ENCODE measurements around the gene HTD2.

- TF ChIP-seq FOSL2 (IDR thresholded peaks at IDR 0.05; ENCODE audit: borderline replicate concordance, low read depth) (no peak), GATA2 (CRISPR knock-in tag; IDR thresholded peaks at IDR 0.05) (no peak), CTCF (IDR thresholded peaks at IDR 0.05) (no peak), ELF1 (IDR thresholded peaks at IDR 0.05) (no peak)
These were observed 19.0 kb upstream of the HTD2 start for GRCh38 chr3:58287354-58287753.
